ENCODE measurements around the gene ALKBH6.

ALKBH6 gene

GRCh38 chr19:36027696-36028095 lies 13.7 kb upstream of the ALKBH6 start:
- TF ChIP-seq CTCF (IDR thresholded peaks at IDR 0.05; ENCODE audit: borderline replicate concordance, insufficient read depth, low read depth, low read length): no peak
- H3K4me3 ChIP-seq (ENCODE audit: low read depth, low read length): no peak overlapping the region

DNA sequence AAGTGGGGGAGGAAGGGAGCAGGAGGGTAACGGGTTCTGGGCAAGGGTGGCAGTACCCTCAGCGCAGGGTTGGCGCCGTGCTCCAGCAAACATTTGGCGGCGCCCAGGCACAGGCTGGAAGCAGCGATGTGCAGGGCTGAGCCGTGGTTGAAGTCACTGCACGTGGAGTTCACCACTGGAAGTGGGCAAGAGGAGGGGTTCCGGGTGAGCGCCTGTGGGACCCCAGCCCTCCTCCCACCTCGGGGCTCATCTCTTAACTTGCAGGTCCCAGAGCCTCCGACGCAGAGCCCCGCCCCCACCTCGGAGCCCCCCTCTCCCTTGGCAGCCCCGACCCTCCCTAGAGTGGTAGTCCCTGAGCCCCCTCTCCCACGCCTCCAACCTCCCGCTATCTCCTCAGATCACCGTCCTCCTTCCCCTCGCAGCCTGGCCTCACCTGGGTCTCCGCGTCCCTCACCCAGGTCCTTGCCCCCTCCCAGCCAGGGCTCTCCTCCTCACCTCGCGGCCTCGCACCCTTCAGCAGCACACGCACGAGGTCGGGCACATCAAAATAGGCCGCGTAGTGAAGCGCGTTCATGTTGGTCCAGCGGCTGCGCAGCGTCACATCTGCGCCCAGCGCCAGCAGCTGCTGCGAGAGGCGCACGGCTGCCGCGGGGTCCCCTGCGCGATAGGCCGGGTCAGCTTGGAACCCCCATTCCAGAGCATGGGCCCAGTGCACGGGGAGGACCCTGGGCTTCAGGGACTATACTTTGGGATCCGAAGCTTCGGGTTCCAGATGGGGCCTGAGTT lies 12.3 kb upstream of the ALKBH6 start:
- no peak for TF ChIP-seq CTCF (IDR thresholded peaks at IDR 0.05; ENCODE audit: borderline replicate concordance, insufficient read depth, low read depth, low read length)
- H3K4me3 ChIP-seq (ENCODE audit: low read depth, low read length): no peak overlapping the region

DNA sequence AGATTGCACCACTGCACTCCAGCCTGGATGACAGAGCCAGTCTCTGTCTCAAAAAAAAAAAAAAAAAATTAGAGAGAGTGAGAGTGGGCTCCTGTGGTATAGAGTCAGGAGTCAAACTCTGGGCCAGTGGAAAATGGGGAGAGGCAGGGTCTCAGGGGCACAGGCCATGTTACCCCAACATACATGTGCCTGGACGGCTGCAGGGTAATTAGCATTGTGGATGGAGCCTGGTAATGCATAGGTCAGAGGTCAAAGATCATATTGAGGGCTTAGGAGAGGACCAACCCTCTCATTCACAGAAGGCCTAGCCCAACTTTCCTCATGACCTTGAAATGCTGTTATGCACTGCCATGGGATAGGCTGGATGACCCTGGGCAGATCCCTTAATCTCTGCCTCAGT lies 11.5 kb upstream of the ALKBH6 start:
- H3K4me3 ChIP-seq (ENCODE audit: low read depth, low read length): no peak overlapping the region
- no peak for TF ChIP-seq CTCF (IDR thresholded peaks at IDR 0.05; ENCODE audit: borderline replicate concordance, insufficient read depth, low read depth, low read length)

DNA sequence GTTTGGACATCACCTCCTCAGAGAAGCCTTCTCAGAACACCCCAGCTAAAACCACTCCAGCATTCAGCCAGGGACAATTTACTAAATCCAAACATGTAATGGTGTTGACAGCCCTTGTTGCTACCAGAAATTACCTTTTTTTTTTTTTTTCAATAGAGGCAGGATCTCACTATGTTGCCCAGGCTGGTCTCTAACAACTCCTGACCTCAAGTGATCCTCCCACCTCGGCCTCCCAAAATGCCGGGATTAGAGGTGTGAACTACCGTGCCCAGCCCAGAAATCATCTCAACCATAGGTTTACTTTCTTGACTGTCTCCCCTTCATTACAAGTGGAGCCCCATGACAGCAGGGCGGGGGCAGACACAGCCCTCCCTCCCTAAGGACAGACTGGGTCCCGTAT lies 9.4 kb upstream of the ALKBH6 start:
- TF ChIP-seq CTCF (IDR thresholded peaks at IDR 0.05; ENCODE audit: borderline replicate concordance, insufficient read depth, low read depth, low read length): no peak
- H3K4me3 ChIP-seq (ENCODE audit: low read depth, low read length): no peak overlapping the region

DNA sequence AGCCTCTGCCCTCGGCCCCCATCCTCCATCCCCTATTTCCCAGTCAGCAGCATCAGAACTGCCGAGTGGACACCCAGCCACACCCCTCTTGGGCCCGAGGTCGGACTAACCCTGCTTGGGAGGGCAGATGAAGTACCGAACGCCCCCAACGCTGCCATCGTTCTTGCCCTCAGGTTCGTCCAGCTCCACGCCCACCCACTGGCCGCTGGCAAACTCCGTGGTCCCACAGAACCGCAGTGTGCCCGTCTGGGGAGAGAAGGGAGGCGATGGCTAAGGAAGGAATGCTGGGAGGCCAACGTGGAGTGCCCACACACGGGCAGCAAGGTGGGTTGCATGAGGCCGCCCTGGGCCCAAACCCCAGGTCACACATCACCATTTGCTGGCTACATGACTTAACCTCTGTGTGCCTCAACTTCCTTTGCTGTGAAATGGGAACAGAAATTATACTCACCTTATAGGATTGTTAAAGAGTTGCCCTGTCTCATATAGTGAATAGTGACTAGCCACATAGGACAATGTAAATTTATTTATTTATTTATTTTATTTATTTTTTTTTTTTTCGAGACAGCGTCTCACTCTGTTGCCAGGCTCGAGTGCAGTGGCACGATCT lies 5.2 kb upstream of the ALKBH6 start:
- H3K4me3 ChIP-seq (ENCODE audit: low read depth, low read length): no peak overlapping the region
- no peak for TF ChIP-seq CTCF (IDR thresholded peaks at IDR 0.05; ENCODE audit: borderline replicate concordance, insufficient read depth, low read depth, low read length)

DNA sequence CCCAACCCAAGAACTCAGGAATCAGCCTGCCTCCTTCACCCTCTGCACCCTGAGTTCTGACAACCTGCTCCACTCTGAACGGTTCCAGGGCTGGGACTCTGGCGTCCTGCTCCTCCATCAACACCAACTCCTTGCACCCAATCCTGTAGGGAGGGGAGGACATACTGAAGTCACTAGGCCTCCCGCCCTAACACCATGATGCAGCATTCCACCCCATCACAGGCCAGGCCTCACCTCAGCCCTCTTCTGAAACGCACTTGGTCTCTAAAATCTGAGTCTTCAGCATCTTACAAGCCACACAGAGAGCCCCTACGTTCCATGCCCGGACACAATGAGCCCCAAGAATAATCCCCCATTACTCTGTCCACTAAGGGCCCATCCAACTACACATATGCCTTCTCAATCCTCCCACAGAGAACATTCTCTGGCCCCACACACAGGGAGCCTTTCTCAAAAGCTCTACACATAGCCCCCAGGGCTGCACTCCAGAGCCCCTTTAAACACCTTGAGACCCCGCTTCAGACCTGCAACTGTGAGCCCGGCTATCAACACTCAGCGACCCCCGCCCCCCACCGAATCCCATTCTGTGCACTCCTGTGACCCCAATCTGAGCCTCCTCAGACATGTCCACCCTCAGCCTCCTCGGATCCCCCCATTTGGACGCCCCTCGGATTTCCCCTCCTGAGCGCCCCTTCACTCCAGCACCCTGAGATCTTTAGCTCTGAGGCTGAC lies 567 bp downstream of the ALKBH6 start:
- TF ChIP-seq CTCF (IDR thresholded peaks at IDR 0.05; ENCODE audit: borderline replicate concordance, insufficient read depth, low read depth, low read length): no peak
- H3K4me3 ChIP-seq (ENCODE audit: low read depth, low read length): peak overlapping the region; percentile 78
